GM18517 (cell line): Measurements from ENCODE around the gene KCNT1.

Source experiments
- ATAC-seq: cut with Tn5 transposase; IDR thresholded peaks from one replicate; pipeline ENCODE4 v1.9.1; 2021; ENCODE audit warnings: mild to moderate bottlenecking, moderate library complexity; ENCODE audit not compliant: unreplicated experiment

The KCNT1 gene

GRCh38 chr9:135815830-135816650, 114.1 kb downstream of the KCNT1 start:
- ATAC-seq: no peak

- no peak for ATAC-seq
These were observed 114.6 kb downstream of the KCNT1 start for GRCh38 chr9:135816651-135816970.

- ATAC-seq: no peak
These were observed 116.1 kb downstream of the KCNT1 start for GRCh38 chr9:135817951-135818717.

GRCh38 chr9:135818718-135819475, 116.9 kb downstream of the KCNT1 start:
- no peak for ATAC-seq

- ATAC-seq: no peak
These were observed 117.9 kb downstream of the KCNT1 start for GRCh38 chr9:135819905-135820304.

GRCh38 chr9:135820661-135821060, 118.7 kb downstream of the KCNT1 start:
- ATAC-seq: no peak

GRCh38 chr9:135821116-135821515, 119.1 kb downstream of the KCNT1 start:
- no peak for ATAC-seq

- no peak for ATAC-seq
These were observed 119.9 kb downstream of the KCNT1 start for GRCh38 chr9:135821733-135822373.

GRCh38 chr9:135822374-135822755, 120.4 kb downstream of the KCNT1 start:
- no peak for ATAC-seq

GRCh38 chr9:135823036-135823435, 121.1 kb downstream of the KCNT1 start:
- no peak for ATAC-seq

- ATAC-seq: no peak
These were observed 123.6 kb downstream of the KCNT1 start for GRCh38 chr9:135825435-135826187.

- no peak for ATAC-seq
These were observed 124.2 kb downstream of the KCNT1 start for GRCh38 chr9:135826188-135826545.

GRCh38 chr9:135827301-135827700, 125.3 kb downstream of the KCNT1 start:
- ATAC-seq: no peak

- ATAC-seq: no peak
These were observed 126.0 kb downstream of the KCNT1 start for GRCh38 chr9:135827866-135828580.

GRCh38 chr9:135828656-135829055, 126.7 kb downstream of the KCNT1 start:
- ATAC-seq: no peak

- no peak for ATAC-seq
These were observed 128.5 kb downstream of the KCNT1 start for GRCh38 chr9:135830496-135830895.

- ATAC-seq: no peak
These were observed 131.9 kb downstream of the KCNT1 start for GRCh38 chr9:135833864-135834263.

GRCh38 chr9:135835131-135835530, 133.1 kb downstream of the KCNT1 start:
- ATAC-seq: no peak

GRCh38 chr9:135839516-135839915, 137.5 kb downstream of the KCNT1 start:
- ATAC-seq: no peak

- no peak for ATAC-seq
These were observed 138.1 kb downstream of the KCNT1 start for GRCh38 chr9:135840107-135840506.
